Testis (tissue), 2 donors: ENCODE measurements around the gene MSI2.

Experiments used
- CTCF ChIP-seq, 3 experiments: fragments of 450-650 bp in 2 of 3; fragments of 200-600 bp in 1 of 3; sonication (generic) in 1 of 3; IDR thresholded peaks; one replicate each; pipeline ENCODE4 v1.5.1; 2016 to 2019; ENCODE audit warnings: antibody characterized with exemption in 3 of 3, mild to moderate bottlenecking in 2 of 3, moderate library complexity in 1 of 3
- POLR2A ChIP-seq: fragments of 450-650 bp; IDR thresholded peaks from one replicate; pipeline ENCODE4 v1.6.1; 2017; ENCODE audit warnings: antibody characterized with exemption, mild to moderate bottlenecking, moderate library complexity

DNA sequence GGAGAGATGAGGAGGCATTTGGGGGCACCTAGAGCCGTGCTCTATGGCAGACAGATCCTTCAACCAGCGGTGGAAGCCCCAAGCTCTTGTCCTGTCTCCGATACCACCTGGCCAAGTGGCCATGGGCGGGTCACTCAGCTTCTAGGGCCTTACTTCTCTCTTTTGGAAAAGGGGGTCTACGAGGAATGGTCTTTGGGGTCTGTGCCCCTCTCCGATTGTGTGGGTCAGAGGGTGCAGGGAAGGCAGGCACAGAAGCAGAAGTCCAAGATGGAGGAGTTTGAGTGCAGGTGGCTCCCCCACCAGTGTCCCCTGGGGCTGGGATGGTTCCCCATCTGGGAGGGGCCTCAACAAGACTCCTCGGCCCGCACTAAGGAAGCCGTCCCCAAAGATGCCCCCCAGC, 372.1 kb downstream of the MSI2 start:
- TF ChIP-seq CTCF (IDR thresholded peaks at IDR 0.05) (no peak), POLR2A (no peak)
